ENCODE data around the gene MRPS2. TPM values are rescaled to one million over a fixed set of nuclear protein-coding genes. Genes with fewer than 3 reads are reported as not detected.

MRPS2 gene
- total and polyA plus RNA-seq, 4 donors, result 10.9 to 71.8 (median 31.5) TPM

- Histone ChIP-seq H3K27ac (ENCODE audit: low read depth in 1 of 2, low read length in 2 of 2) (no peak overlapping the region), H3K4me3 (ENCODE audit: low read depth in 1 of 3, low read length in 3 of 3) (no peak overlapping the region), H3K4me1 (ENCODE audit: control insufficient read depth in 4 of 4, insufficient read depth in 4 of 4, low read length in 3 of 4) (peaks cover 4 to 36% (median 26%) of the 10 kb centered on the region in 4 donors), H3K9ac (ENCODE audit: low read depth in 1 of 2, low read length in 2 of 2) (no peak overlapping the region), H3K27me3 (ENCODE audit: control insufficient read depth in 4 of 4, insufficient read depth in 4 of 4, low read length in 3 of 4) (no peaks in the 10 kb centered on the region), H3K36me3 (ENCODE audit: control insufficient read depth in 4 of 4, insufficient read depth in 3 of 4, low read depth in 1 of 4, low read length in 3 of 4) (peaks cover 0 to 4% (median 0%) of the 10 kb centered on the region in 4 donors), H3K9me3 (ENCODE audit: control insufficient read depth in 4 of 4, low read length in 3 of 4) (no peaks in the 10 kb centered on the region)
- WGBS, result 87% methylated on average over 30 of the region's 30 CpGs
- no peak for DNase-seq (ENCODE audit: low spot score)
- TF ChIP-seq FOXA1 (IDR thresholded peaks at IDR 0.05), result no peak
- TF ChIP-seq FOXA2 (IDR thresholded peaks at IDR 0.05), result no peak
- no peak for TF ChIP-seq MAX (IDR thresholded peaks at IDR 0.05)
- TF ChIP-seq ZBTB33 (IDR thresholded peaks at IDR 0.05), result no peak
- no peak for TF ChIP-seq YY1 (IDR thresholded peaks at IDR 0.05)
- TF ChIP-seq RAD21 (IDR thresholded peaks at IDR 0.05), result no peak
- no peak for TF ChIP-seq RXRA (IDR thresholded peaks at IDR 0.05)
- no peak for TF ChIP-seq JUND (IDR thresholded peaks at IDR 0.05)
- TF ChIP-seq ATF3 (IDR thresholded peaks at IDR 0.05), result no peak
- TF ChIP-seq HNF4G (IDR thresholded peaks at IDR 0.05), result no peak
- TF ChIP-seq HNF4A (conservative IDR thresholded peaks at IDR 0.05), result no peak
- no peak for TF ChIP-seq TAF1 (conservative IDR thresholded peaks at IDR 0.05)
- TF ChIP-seq NR2F2 (IDR thresholded peaks at IDR 0.05), result no peak
- TF ChIP-seq EGR1 (IDR thresholded peaks at IDR 0.05; ENCODE audit: low read depth in 2 of 2), result no peak
- no peak for TF ChIP-seq REST (IDR thresholded peaks at IDR 0.05)
- no peak for TF ChIP-seq SP1 (IDR thresholded peaks at IDR 0.05)
- TF ChIP-seq CTCF (IDR thresholded peaks at IDR 0.05; ENCODE audit: low read depth, low read length, missing input control), result no peak
- TF ChIP-seq GABPA (IDR thresholded peaks at IDR 0.05 in 1 of 2, conservative IDR thresholded peaks at IDR 0.05 in 1 of 2), result no peak
Measured at GRCh38 chr9:135494791-135495559, 5.5 kb upstream of the MRPS2 start.

Measured in liver (tissue), 9 donors.